IPS-18c (cell line): ENCODE results near the gene SNAI3.

ENCODE experiments used
- H3K4me3 ChIP-seq: 2 replicates; pipeline ENCODE4 v1.7.0; 2013; ENCODE audit warnings: low read depth, mild to moderate bottlenecking, low read length, moderate library complexity; ENCODE audit not compliant: insufficient read depth
- H3K9me3 ChIP-seq: one replicate; pipeline ENCODE4 v1.6.1; 2013; ENCODE audit warnings: mild to moderate bottlenecking, low read length, moderate library complexity; ENCODE audit not compliant: control insufficient read depth, insufficient read depth

The SNAI3 gene

DNA sequence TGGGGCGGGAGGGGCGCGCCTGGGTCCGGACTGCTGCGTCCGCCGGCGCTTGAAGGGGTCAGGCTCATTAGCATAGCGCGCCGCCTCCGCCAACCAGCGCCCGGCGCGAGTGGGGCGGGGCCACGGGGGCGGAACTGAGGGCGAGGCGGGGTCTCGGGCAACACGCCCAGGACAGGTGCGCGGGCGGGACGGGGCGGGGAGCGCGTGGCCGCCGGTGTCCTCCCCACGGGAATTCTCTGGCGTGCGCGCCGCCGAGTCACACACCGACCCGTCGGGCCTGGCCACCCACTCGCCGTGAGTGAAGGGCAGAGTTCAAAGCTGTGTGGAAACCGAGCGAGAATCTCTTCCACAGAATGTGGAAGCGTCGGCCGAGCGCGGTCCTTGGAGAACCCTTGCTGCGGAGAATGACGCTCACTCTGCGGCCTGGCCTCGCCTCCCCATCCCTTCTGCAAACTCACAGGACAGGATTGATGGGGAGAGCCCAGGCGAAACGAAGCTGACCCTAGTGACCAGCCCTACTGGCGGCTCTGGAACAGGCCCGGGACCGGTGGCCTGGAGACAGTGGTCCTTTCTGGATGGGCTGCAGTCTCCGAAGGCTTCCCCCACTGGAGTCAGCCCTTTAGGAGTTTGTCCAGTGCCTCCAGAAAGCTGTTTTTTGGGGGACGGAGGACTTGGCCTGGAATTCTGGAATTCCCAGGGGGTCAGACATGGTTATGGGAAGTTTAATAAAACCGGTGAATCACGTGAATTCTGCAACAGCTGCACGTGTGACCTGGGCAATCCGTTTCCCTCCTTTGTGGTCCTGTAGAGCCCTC is at the start of gene SNAI3:
Gene SNAI3 (minus strand): TSS at position 69 of the 815 bp plus-strand sequence. CDS start 101 bp downstream, outside the sequence.
- Histone ChIP-seq H3K9me3 (peaks cover 4% of the 10 kb centered on the region), H3K4me3 (peak within 1 kb of the TSS; percentile 60)

GRCh38 chr16:88736088-88736487 is 49.8 kb upstream of the SNAI3 start:
- Histone ChIP-seq H3K9me3 (no peaks in the 10 kb centered on the region), H3K4me3 (no peak overlapping the region)

- Histone ChIP-seq H3K4me3 (no peak overlapping the region), H3K9me3 (no peaks in the 10 kb centered on the region)
These were observed 49.3 kb upstream of the SNAI3 start for GRCh38 chr16:88735616-88736015.

DNA sequence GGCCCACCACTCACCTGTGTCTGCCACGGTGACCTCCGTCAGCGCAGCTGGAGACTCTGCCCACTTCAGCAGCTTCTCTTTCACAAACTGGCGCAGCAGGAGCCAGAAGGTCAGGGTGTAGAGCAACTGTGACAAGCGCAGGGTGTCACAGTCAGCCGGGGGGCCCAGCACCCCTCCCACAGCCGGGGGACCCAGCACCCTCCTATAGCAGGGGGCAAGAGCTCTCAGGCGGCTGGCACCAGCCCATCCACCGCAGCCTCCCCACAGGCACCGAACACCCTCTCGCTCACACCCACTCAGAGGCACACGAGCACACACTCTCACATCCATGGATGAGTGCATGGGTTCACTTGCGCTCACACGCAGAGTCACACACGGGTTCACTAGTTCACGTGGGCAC is 48.8 kb upstream of the SNAI3 start:
- H3K4me3 ChIP-seq: no peak overlapping the region
- H3K9me3 ChIP-seq: no peaks in the 10 kb centered on the region

GRCh38 chr16:88734361-88734728 is 48.0 kb upstream of the SNAI3 start:
- no peaks in the 10 kb centered on the region for H3K9me3 ChIP-seq
- H3K4me3 ChIP-seq: no peak overlapping the region

GRCh38 chr16:88733630-88734360 is 47.5 kb upstream of the SNAI3 start:
- no peaks in the 10 kb centered on the region for H3K9me3 ChIP-seq
- no peak overlapping the region for H3K4me3 ChIP-seq

DNA sequence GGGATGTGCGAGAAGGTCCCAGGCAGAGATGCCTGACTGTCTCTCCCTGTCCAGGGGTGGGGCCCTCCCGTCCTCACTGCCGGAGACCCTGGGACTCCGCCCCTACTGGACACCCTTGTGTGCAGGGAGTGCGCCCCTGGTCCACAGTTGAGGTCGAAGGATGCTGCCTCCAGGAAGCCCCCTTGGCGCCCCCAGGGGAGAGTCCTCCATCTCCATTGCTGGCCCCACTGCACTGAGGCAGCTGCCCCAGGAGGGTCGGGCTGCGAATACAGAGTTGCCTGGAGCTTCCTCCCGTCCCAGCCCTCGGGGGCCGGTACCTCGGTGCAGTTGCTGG is 46.6 kb upstream of the SNAI3 start:
- Histone ChIP-seq H3K9me3 (no peaks in the 10 kb centered on the region), H3K4me3 (no peak overlapping the region)

DNA sequence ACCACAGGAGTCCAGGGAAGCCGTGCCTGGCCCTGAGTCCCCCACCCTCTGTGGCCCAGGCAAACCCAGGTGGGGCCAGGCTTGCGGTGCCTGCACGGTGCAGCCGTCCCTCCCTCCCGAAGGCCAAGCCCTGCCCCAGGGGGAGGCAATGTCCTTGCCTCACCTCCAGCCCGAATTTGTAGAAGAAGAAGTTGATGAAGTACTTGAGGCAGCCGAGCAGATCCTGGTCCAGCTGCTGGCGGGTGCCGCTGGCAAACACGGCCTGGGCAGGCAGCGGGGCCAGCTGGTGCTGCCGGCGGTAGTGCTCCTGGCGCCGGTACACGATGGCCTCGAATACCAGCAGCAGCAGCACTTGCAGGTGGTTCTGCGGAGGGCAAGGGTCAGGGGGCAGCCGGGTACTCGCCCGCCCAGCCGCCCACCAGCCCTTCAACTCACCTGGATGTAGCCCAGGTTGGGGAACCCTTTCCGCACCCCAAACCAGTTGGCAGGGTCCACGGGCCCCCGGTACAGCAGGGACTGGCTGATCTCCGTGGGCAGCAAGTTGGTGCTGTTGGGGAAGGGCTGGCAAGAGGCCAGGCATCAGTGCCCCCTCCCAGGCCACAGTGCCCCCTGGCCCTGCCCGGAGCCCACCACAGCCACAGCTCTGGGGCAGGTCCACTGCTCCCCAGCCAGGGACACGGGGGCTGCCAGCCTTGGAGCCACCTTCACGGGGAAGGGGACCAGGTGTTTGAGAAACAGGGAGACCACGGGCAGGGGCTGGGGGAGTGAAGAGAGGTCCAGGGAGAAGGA is 46.1 kb upstream of the SNAI3 start:
- H3K4me3 ChIP-seq: no peak overlapping the region
- H3K9me3 ChIP-seq: no peaks in the 10 kb centered on the region

- Histone ChIP-seq H3K4me3 (no peak overlapping the region), H3K9me3 (no peaks in the 10 kb centered on the region)
These were observed 45.4 kb upstream of the SNAI3 start for GRCh38 chr16:88731699-88732098.

- H3K9me3 ChIP-seq: no peaks in the 10 kb centered on the region
- H3K4me3 ChIP-seq: no peak overlapping the region
These were observed 44.6 kb upstream of the SNAI3 start for GRCh38 chr16:88730632-88731607.

GRCh38 chr16:88727871-88728270 is 41.6 kb upstream of the SNAI3 start:
- Histone ChIP-seq H3K4me3 (no peak overlapping the region), H3K9me3 (no peaks in the 10 kb centered on the region)

- H3K9me3 ChIP-seq: no peaks in the 10 kb centered on the region
- no peak overlapping the region for H3K4me3 ChIP-seq
These were observed 40.7 kb upstream of the SNAI3 start for GRCh38 chr16:88726981-88727380.

- H3K9me3 ChIP-seq: no peaks in the 10 kb centered on the region
- no peak overlapping the region for H3K4me3 ChIP-seq
These were observed 40.1 kb upstream of the SNAI3 start for GRCh38 chr16:88726408-88726749.

DNA sequence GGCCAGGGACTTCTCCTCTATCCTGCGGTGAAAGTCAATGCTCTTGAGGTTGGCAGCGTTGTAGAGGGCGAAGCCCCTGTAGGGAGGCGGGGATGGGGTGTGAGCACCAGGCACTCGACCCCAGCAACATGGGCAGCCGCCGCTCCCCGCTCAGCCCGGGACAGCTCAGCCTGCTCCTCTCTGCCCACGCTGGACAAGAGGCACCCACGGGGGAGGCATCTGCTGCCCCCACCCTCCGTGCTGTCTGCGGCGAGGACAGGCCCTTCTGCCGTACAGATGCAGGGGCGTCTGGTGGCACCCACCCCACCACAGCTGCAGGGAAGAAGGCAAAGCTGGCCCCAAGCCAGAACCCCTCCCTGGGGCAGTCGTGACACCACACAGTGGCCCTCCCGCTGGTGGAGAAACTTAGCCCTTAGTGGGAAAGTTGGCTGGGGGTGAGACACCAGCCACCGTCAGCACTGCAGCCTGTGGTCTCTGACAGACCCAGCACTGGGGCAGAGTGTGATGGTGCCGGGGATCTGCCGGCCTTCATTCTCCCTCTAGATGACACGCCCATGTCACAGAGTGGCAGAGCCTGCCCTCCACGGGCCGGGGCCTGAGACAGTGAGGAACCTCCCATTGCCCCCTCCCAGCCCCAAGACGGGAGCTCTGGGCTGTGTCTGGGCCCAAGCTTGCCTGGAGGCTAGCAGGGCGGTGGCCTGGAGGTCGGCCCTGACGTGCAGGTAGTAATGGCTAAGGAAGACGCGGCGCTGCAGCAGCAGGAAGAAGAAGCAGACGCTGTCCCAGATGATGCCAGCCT is 39.5 kb upstream of the SNAI3 start:
- Histone ChIP-seq H3K9me3 (no peaks in the 10 kb centered on the region), H3K4me3 (no peak overlapping the region)

GRCh38 chr16:88724855-88725555 is 38.7 kb upstream of the SNAI3 start:
- Histone ChIP-seq H3K9me3 (no peaks in the 10 kb centered on the region), H3K4me3 (no peak overlapping the region)

DNA sequence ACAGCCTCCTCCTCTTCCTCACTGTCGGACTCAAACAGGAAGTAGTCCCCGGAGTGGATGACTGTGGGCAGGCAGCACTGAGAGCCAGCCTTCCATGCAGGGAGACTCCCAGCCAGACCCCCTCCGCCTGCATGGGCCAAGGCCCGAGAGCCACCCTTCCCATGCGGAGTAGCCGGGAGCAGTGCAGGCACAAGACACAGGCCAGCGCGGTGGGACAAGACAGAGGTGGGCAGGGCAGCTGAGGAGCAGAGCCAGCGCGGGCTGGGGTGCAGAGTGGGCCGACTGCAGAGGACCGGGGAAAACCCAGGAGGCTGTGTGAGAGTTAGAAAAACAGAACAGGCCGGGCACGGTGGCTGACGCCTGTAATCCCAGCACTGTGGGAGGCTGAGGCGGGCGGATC is 37.6 kb upstream of the SNAI3 start:
- no peaks in the 10 kb centered on the region for H3K9me3 ChIP-seq
- H3K4me3 ChIP-seq: no peak overlapping the region
